ENCODE measurements around the gene BLVRB. TPM values are rescaled to one million over a fixed set of nuclear protein-coding genes. Genes with fewer than 3 reads are reported as not detected.

The BLVRB gene
- total and polyA plus RNA-seq, 2 of the 8 experiments (the other 6 are each of a cell fraction or from before 2014, with no cell fraction given), result 28.7 to 182 TPM

DNA sequence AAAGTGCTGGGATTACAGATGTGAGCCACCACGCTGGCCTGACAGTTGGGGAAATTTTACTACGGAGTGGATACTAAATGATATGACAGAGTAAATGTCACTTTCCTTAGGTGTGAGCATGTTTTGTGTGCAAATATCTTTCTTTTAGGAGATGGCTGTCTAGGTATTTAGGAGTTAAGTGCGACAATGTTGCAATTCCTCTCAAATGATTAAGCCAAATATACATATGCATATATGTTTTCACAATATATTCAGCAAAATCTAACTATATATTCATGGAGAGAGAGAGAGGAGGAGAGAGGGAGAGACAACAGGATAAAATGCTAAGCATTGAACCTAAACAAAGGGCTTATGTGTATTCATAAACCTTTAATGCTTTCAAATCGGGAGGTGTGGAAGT is 16.0 kb downstream of the BLVRB start (continued):
- TF ChIP-seq, protein P1, sequence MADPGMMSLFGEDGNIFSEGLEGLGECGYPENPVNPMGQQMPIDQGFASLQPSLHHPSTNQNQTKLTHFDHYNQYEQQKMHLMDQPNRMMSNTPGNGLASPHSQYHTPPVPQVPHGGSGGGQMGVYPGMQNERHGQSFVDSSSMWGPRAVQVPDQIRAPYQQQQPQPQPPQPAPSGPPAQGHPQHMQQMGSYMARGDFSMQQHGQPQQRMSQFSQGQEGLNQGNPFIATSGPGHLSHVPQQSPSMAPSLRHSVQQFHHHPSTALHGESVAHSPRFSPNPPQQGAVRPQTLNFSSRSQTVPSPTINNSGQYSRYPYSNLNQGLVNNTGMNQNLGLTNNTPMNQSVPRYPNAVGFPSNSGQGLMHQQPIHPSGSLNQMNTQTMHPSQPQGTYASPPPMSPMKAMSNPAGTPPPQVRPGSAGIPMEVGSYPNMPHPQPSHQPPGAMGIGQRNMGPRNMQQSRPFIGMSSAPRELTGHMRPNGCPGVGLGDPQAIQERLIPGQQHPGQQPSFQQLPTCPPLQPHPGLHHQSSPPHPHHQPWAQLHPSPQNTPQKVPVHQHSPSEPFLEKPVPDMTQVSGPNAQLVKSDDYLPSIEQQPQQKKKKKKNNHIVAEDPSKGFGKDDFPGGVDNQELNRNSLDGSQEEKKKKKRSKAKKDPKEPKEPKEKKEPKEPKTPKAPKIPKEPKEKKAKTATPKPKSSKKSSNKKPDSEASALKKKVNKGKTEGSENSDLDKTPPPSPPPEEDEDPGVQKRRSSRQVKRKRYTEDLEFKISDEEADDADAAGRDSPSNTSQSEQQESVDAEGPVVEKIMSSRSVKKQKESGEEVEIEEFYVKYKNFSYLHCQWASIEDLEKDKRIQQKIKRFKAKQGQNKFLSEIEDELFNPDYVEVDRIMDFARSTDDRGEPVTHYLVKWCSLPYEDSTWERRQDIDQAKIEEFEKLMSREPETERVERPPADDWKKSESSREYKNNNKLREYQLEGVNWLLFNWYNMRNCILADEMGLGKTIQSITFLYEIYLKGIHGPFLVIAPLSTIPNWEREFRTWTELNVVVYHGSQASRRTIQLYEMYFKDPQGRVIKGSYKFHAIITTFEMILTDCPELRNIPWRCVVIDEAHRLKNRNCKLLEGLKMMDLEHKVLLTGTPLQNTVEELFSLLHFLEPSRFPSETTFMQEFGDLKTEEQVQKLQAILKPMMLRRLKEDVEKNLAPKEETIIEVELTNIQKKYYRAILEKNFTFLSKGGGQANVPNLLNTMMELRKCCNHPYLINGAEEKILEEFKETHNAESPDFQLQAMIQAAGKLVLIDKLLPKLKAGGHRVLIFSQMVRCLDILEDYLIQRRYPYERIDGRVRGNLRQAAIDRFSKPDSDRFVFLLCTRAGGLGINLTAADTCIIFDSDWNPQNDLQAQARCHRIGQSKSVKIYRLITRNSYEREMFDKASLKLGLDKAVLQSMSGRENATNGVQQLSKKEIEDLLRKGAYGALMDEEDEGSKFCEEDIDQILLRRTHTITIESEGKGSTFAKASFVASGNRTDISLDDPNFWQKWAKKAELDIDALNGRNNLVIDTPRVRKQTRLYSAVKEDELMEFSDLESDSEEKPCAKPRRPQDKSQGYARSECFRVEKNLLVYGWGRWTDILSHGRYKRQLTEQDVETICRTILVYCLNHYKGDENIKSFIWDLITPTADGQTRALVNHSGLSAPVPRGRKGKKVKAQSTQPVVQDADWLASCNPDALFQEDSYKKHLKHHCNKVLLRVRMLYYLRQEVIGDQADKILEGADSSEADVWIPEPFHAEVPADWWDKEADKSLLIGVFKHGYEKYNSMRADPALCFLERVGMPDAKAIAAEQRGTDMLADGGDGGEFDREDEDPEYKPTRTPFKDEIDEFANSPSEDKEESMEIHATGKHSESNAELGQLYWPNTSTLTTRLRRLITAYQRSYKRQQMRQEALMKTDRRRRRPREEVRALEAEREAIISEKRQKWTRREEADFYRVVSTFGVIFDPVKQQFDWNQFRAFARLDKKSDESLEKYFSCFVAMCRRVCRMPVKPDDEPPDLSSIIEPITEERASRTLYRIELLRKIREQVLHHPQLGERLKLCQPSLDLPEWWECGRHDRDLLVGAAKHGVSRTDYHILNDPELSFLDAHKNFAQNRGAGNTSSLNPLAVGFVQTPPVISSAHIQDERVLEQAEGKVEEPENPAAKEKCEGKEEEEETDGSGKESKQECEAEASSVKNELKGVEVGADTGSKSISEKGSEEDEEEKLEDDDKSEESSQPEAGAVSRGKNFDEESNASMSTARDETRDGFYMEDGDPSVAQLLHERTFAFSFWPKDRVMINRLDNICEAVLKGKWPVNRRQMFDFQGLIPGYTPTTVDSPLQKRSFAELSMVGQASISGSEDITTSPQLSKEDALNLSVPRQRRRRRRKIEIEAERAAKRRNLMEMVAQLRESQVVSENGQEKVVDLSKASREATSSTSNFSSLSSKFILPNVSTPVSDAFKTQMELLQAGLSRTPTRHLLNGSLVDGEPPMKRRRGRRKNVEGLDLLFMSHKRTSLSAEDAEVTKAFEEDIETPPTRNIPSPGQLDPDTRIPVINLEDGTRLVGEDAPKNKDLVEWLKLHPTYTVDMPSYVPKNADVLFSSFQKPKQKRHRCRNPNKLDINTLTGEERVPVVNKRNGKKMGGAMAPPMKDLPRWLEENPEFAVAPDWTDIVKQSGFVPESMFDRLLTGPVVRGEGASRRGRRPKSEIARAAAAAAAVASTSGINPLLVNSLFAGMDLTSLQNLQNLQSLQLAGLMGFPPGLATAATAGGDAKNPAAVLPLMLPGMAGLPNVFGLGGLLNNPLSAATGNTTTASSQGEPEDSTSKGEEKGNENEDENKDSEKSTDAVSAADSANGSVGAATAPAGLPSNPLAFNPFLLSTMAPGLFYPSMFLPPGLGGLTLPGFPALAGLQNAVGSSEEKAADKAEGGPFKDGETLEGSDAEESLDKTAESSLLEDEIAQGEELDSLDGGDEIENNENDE (IDR thresholded peaks at IDR 0.05; ENCODE audit: insufficient replicate concordance, low read length), result no peak
- no peak for TF ChIP-seq NRF1 (IDR thresholded peaks at IDR 0.05; ENCODE audit: low read depth, low read length)
- TF ChIP-seq SIRT6 (IDR thresholded peaks at IDR 0.05; ENCODE audit: low read length), result no peak
- TF ChIP-seq, protein P2, sequence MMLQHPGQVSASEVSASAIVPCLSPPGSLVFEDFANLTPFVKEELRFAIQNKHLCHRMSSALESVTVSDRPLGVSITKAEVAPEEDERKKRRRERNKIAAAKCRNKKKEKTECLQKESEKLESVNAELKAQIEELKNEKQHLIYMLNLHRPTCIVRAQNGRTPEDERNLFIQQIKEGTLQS (IDR thresholded peaks at IDR 0.05; ENCODE audit: insufficient read depth, low read depth, low read length), result no peak
- TF ChIP-seq CEBPB (IDR thresholded peaks at IDR 0.05; ENCODE audit: low read depth, low read length), result no peak
- TF ChIP-seq HDAC6 (IDR thresholded peaks at IDR 0.05; ENCODE audit: low read depth, low read length), result no peak
- TF ChIP-seq TCF12 (IDR thresholded peaks at IDR 0.05; ENCODE audit: low read depth, low read length), result no peak
- TF ChIP-seq KDM1A (IDR thresholded peaks at IDR 0.05; ENCODE audit: borderline replicate concordance, low read length), result no peak
- no peak for TF ChIP-seq BACH1 (IDR thresholded peaks at IDR 0.05; ENCODE audit: low read length)

Data from H1 (cell line).